ENCODE results near the gene SLC25A27.

- TF ChIP-seq, protein P1, sequence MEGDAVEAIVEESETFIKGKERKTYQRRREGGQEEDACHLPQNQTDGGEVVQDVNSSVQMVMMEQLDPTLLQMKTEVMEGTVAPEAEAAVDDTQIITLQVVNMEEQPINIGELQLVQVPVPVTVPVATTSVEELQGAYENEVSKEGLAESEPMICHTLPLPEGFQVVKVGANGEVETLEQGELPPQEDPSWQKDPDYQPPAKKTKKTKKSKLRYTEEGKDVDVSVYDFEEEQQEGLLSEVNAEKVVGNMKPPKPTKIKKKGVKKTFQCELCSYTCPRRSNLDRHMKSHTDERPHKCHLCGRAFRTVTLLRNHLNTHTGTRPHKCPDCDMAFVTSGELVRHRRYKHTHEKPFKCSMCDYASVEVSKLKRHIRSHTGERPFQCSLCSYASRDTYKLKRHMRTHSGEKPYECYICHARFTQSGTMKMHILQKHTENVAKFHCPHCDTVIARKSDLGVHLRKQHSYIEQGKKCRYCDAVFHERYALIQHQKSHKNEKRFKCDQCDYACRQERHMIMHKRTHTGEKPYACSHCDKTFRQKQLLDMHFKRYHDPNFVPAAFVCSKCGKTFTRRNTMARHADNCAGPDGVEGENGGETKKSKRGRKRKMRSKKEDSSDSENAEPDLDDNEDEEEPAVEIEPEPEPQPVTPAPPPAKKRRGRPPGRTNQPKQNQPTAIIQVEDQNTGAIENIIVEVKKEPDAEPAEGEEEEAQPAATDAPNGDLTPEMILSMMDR (conservative IDR thresholded peaks at IDR 0.05; ENCODE audit: low read depth, low read length): no peak; the same call in 1 of the 2 replicates
- no peak for TF ChIP-seq EZH2 (IDR thresholded peaks at IDR 0.05; ENCODE audit: borderline replicate concordance, low read depth, low read length, poor library complexity, severe bottlenecking)
These were observed 51.8 kb downstream of the SLC25A27 start for GRCh38 chr6:46704562-46704961.

All from A673 (cell line).